ENCODE data around the gene ZBTB46.

ZBTB46 gene

DNA sequence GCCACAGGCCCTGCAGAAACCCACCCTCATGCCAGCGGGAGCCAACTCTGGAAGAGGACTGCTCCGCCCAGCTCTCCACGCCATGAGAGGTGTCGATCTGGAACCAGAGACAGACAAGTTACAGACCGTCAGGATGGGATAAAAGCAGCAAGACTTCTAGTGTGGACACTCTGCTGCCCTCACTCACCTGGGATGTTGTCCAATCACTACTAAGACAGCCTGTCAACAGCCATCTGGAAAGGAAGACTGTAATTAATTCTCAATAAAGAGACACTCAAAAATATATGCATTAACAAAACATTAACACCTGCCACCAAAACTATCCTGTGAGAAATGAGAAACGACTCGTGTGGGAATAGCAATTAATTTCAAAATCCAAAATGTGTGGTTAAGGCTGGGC, 63.2 kb downstream of the ZBTB46 start:
- FAIRE-seq (no peak), DNase-seq (ENCODE audit: insufficient read length, low spot score) (no peak)
- TF ChIP-seq CTCF (IDR thresholded peaks at IDR 0.05; ENCODE audit: insufficient read depth, missing control alignments), result no peak

DNA sequence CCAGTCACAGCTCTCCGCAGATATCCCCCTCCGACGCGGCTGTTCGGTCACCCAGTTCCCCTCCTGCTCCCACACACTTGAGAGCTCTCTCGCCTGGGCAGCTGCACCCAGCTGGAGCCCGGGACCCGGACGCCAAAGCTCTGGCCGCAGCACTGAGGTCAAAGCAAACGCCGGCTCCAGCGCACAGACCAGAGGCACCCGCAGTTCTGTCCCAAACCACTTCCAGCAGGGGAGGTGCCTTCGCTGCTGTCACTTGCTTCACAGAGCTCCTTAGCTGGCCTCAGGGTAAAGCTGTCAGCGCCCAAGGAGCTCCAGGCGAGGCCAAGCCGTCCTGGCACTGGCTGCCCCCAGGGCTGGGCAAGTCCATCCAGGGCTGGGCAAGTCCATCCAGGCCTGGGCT, 63.6 kb downstream of the ZBTB46 start:
- FAIRE-seq (no peak), DNase-seq (ENCODE audit: insufficient read length, low spot score) (no peak)
- TF ChIP-seq CTCF (IDR thresholded peaks at IDR 0.05; ENCODE audit: insufficient read depth, missing control alignments), result no peak

GRCh38 chr20:63766695-63767426, 64.2 kb downstream of the ZBTB46 start:
- no peak for FAIRE-seq

DNA sequence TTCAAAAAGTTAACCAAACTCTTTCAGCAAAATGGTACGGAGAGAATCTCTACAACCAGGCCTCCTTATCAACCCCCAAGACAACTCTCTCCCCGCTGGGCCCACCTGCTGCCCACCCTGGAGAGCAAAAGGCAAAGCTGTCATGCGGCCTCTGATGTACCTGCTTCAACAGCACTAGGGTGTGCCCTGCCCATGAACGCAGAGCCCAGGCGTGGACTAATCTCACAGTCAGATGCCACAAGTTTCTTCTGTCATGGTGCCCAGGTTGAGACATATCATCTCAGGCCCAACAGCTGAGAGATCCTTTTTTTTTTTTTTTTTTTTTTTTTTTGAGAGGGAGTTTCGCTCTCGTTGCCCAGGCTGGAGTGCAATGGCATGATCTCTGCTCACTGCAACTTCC, 65.2 kb downstream of the ZBTB46 start:
- DNase-seq (ENCODE audit: insufficient read length, low spot score) (no peak), FAIRE-seq (no peak)
- TF ChIP-seq CTCF (IDR thresholded peaks at IDR 0.05; ENCODE audit: insufficient read depth, missing control alignments), result no peak

More at GRCh38 chr20:63766695-63767426, 64.2 kb downstream of the ZBTB46 start:
- DNase-seq (ENCODE audit: insufficient read length, low spot score), result no peak
- no peak for TF ChIP-seq CTCF (IDR thresholded peaks at IDR 0.05; ENCODE audit: insufficient read depth, missing control alignments)

DNA sequence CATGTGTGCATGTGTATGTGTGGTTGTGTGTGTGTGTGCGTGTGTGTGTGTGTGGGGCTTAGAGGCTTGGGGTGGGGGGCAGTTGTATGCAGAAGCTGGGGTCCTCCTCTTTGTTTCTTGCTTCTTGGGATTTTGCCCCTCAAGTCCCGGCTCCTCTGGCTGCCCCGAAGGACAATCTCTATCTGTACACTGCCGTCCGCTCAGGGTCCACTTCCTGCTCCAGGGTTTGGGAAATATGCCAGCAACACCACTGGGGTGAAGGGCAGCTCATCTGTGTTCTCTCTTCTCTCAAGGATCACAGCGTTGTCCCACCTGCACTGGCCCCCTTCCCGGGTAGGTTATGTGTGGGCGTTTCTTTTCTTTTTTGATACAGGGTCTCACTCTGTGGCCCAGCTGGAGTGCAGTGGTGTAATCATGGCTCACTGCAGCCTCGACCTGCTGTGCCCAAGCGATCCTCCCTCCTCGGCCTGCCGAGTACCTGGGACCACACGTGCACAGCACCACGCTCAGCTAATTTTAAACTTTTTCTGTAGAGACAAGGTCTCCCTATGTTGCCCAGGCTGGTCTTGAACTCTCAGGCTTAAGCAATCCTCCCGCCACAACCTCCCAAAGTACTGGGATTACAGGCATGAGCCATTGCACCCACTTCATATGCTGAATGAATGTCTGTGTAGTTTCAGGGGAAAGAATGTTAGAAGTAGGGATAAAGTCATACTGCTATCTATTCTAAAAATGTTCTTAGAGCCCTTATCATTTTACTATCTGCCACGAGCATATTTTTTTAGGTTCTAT, 65.8 kb downstream of the ZBTB46 start:
- TF ChIP-seq CTCF (IDR thresholded peaks at IDR 0.05; ENCODE audit: insufficient read depth, missing control alignments), result no peak
- DNase-seq (ENCODE audit: insufficient read length, low spot score) (no peak), FAIRE-seq (no peak)

DNA sequence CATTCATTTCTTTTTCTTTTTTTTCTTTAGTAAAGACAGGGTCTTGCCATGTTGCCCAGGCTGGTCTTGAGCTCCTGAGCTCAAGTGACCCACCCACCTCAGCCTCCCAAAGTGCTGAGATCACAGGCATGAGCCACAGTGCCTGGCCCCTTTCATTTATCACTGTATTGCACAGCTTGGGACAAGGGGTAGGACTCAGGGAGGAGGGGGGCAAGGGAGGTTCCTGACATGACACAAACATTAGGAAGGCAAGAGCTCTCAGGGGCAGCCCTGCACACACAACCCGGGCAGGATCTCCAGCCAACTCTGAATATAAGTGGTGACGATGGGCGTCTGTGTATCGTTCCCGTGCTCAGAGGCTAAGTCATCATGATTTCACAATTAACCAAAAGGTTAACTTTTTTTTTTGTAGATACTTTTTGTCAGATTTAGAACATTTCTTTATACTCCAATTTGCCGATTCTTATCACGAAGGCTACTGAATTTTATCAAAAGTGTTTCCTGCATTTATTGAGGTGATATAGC, 71.6 kb downstream of the ZBTB46 start:
- FAIRE-seq (no peak), DNase-seq (ENCODE audit: insufficient read length, low spot score) (no peak)
- TF ChIP-seq CTCF (IDR thresholded peaks at IDR 0.05; ENCODE audit: insufficient read depth, missing control alignments), result no peak

DNA sequence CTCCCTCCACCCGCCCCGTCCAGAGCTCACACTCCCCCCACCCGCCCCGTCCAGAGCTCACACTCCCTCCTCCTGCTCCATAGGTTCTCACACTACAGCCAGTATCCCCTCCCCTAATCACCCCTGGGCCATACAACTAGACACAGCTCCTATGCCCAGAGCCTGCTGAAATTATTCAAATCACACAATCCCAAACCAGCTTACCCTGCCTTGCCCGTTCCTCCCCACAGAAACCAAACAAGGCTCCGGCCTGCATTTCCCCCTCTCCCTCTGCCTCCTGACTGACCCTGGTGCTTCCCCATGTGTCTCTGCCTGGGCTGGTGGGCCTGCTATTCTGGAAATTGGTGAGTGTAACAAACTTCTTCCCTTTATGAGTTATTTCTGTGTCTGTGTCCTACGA, 72.9 kb downstream of the ZBTB46 start:
- TF ChIP-seq CTCF (IDR thresholded peaks at IDR 0.05; ENCODE audit: insufficient read depth, missing control alignments), result no peak
- DNase-seq (ENCODE audit: insufficient read length, low spot score), result no peak
- FAIRE-seq, result no peak
